SK-N-SH (cell line): ENCODE data around the gene LRCOL1. TPM values are rescaled to one million over a fixed set of nuclear protein-coding genes. Genes with fewer than 3 reads are reported as not detected.
A peak's percentile ranks its signal among the peaks of the same experiment; 100 is the strongest.

ENCODE experiments used
- CTCF ChIA-PET: fragments of 300-600, 350-600 bp; formaldehyde crosslinking; extraction: SDS; loops from one replicate; lab custom pipeline; 2021; lab: Yijun Ruan, JAX
- POLR2A ChIA-PET: fragments of 350-600 bp; sonication (Branson Sonifier 250); formaldehyde crosslinking; extraction: SDS; loops from one replicate; lab custom pipeline; 2020; ENCODE audit warnings: antibody characterized with exemption, inconsistent platforms; lab: Yijun Ruan, JAX
- DNase-seq: peaks from one replicate; pipeline ENCODE4 v3.0.0; 2012
- H2AFZ ChIP-seq: fragments of 200-600 bp; sonication (generic); 2 replicates; pipeline ENCODE4 v1.8.1; 2016; ENCODE audit warnings: antibody characterized with exemption, mild to moderate bottlenecking, low read depth
- H3F3A ChIP-seq: fragments of 200-600 bp; sonication (generic); replicated peaks from 2 replicates; pipeline ENCODE3; 2016; ENCODE audit warnings: antibody characterized with exemption, mild to moderate bottlenecking; ENCODE audit not compliant: insufficient read depth
- H3K27ac ChIP-seq, 2 experiments: fragments of 200-500 bp in 1 of 2; fragments of 200-600 bp in 1 of 2; sonication (Bioruptor generic) in 1 of 2; sonication (generic), shearing (Covaris generic) in 1 of 2; 2 replicates each; pipeline versions ENCODE4 v1.5.1 to v1.6.1; 2014 to 2016; ENCODE audit warnings: low read depth in 2 of 2, inconsistent platforms in 1 of 2, low read length in 1 of 2, mild to moderate bottlenecking in 1 of 2, mixed read lengths in 1 of 2
- H3K27me3 ChIP-seq: fragments of 200-600 bp; sonication (generic), shearing (Covaris generic); 2 replicates; pipeline ENCODE4 v1.6.1; 2016; ENCODE audit warnings: mixed run types; ENCODE audit not compliant: insufficient read depth
- H3K36me3 ChIP-seq, 2 experiments: fragments of 200-500 bp in 1 of 2; fragments of 200-600 bp in 1 of 2; sonication (Bioruptor generic) in 1 of 2; sonication (generic) in 1 of 2; replicated peaks in 1 of 2; 2 replicates each; pipeline versions ENCODE3 to v1.5.1; 2014 to 2016; ENCODE audit warnings: low read length in 1 of 2, mild to moderate bottlenecking in 1 of 2; ENCODE audit not compliant: insufficient read depth in 2 of 2, control insufficient read depth in 1 of 2
- H3K4me1 ChIP-seq, 2 experiments: fragments of 200-500 bp in 1 of 2; fragments of 200-600 bp in 1 of 2; sonication (Bioruptor generic) in 1 of 2; sonication (generic), shearing (Covaris generic) in 1 of 2; 2 replicates each; pipeline versions ENCODE4 v1.5.1 to v1.6.1; 2014 to 2016; ENCODE audit warnings: low read depth in 1 of 2, low read length in 1 of 2, mixed run types in 1 of 2; ENCODE audit not compliant: insufficient read depth in 2 of 2, control insufficient read depth in 1 of 2
- H3K4me2 ChIP-seq: fragments of 200-600 bp; sonication (generic), shearing (Covaris generic); 2 replicates; pipeline ENCODE4 v1.6.1; 2017; ENCODE audit warnings: mixed run types
- H3K4me3 ChIP-seq, 2 experiments: fragments of 200-500 bp in 1 of 2; fragments of 200-600 bp in 1 of 2; sonication (Bioruptor generic) in 1 of 2; sonication (generic), shearing (Covaris generic) in 1 of 2; 2 replicates each; pipeline versions ENCODE4 v1.5.1 to v1.8.1; 2014 to 2016; ENCODE audit warnings: low read depth in 2 of 2, inconsistent platforms in 1 of 2, low read length in 1 of 2, mild to moderate bottlenecking in 1 of 2, mixed read lengths in 1 of 2, moderate library complexity in 1 of 2
- H3K79me2 ChIP-seq: fragments of 200-600 bp; sonication (generic); 2 replicates; pipeline ENCODE4 v1.8.1; 2017; ENCODE audit warnings: mild to moderate bottlenecking; ENCODE audit not compliant: insufficient read depth
- H3K9ac ChIP-seq: fragments of 200-600 bp; sonication (generic); 2 replicates; pipeline ENCODE4 v1.6.1; 2017; ENCODE audit warnings: mixed run types
- H3K9me2 ChIP-seq: fragments of 200-600 bp; sonication (generic); 2 replicates; pipeline ENCODE4 v1.6.1; 2017; ENCODE audit warnings: mixed run types
- H3K9me3 ChIP-seq: fragments of 200-600 bp; sonication (generic); 2 replicates; pipeline ENCODE4 v1.6.1; 2017; ENCODE audit warnings: mixed run types, mild to moderate bottlenecking, moderate library complexity
- H4K20me1 ChIP-seq: fragments of 200-600 bp; sonication (generic); 2 replicates; pipeline ENCODE4 v1.6.1; 2017; ENCODE audit warnings: mild to moderate bottlenecking, mixed run types; ENCODE audit not compliant: insufficient read depth
- CHD2 ChIP-seq: fragments of 150-350 bp; IDR thresholded peaks from 2 replicates; pipeline ENCODE4 v1.6.1; 2018; ENCODE audit warnings: low read length; ENCODE audit not compliant: partially characterized antibody
- CTCF ChIP-seq: fragments of 200-600 bp; sonication (generic); IDR thresholded peaks from 2 replicates; pipeline ENCODE4 v1.6.1; 2017; ENCODE audit warnings: antibody characterized with exemption, mild to moderate bottlenecking, moderate library complexity
- ELF1 ChIP-seq: IDR thresholded peaks from 2 replicates; pipeline ENCODE4 v1.4.0; 2012
- EZH2phosphoT487 ChIP-seq: fragments of 200-600 bp; sonication (generic); IDR thresholded peaks from 2 replicates; pipeline ENCODE4 v1.6.1; 2017; ENCODE audit warnings: low read depth, mixed run types, mild to moderate bottlenecking, antibody characterized with exemption, moderate library complexity, borderline replicate concordance
- FOXJ3 ChIP-seq: sonication (generic); formaldehyde crosslinking; IDR thresholded peaks from 2 replicates; pipeline ENCODE4 v1.5.1; 2020; ENCODE audit warnings: mild to moderate bottlenecking, missing genetic modification reagents
- GATA2 ChIP-seq: sonication (generic); formaldehyde crosslinking; IDR thresholded peaks from 2 replicates; pipeline ENCODE4 v1.5.0; 2020; ENCODE audit warnings: mild to moderate bottlenecking, missing genetic modification reagents
- JUND ChIP-seq: IDR thresholded peaks from 2 replicates; pipeline ENCODE4 v1.4.0; 2012
- MAX ChIP-seq: IDR thresholded peaks from 2 replicates; pipeline ENCODE4 v1.4.0; 2012; ENCODE audit warnings: low read depth
- NRF1 ChIP-seq: IDR thresholded peaks from 2 replicates; pipeline ENCODE4 v1.6.1; 2012; ENCODE audit warnings: low read depth, mild to moderate bottlenecking, low read length
- RFX5 ChIP-seq: IDR thresholded peaks from 2 replicates; pipeline ENCODE4 v1.6.1; 2012; ENCODE audit warnings: mild to moderate bottlenecking, improper control_type of control experiment, low read length
- SIN3A ChIP-seq: IDR thresholded peaks from 2 replicates; pipeline ENCODE4 v1.6.1; 2012; ENCODE audit warnings: low read depth, mild to moderate bottlenecking, low read length, moderate library complexity, borderline replicate concordance
- USF2 ChIP-seq: fragments of 150-350 bp; IDR thresholded peaks from 2 replicates; pipeline ENCODE4 v1.6.1; 2017; ENCODE audit warnings: antibody characterized with exemption, low read length, low read depth, borderline replicate concordance
- YY1 ChIP-seq: IDR thresholded peaks from 2 replicates; pipeline ENCODE4 v1.4.0; 2012; ENCODE audit warnings: low read depth, mild to moderate bottlenecking
- ZBTB33 ChIP-seq: IDR thresholded peaks from 2 replicates; pipeline ENCODE4 v1.4.0; 2012; ENCODE audit warnings: low read depth, borderline replicate concordance
- WGBS: methylation state at CpG from one replicate; pipeline ENCODE4 v1.1.6; 2017; ENCODE audit warnings: low lambda C conversion rate; 5-methylcytosine and 5-hydroxymethylcytosine counted together
- polyA plus RNA-seq, 3 experiments: library from polyadenylated mRNA; depleted of rRNA; stranded (reverse); fragments of >200 nt; gene quantifications; 2 replicates each; pipeline ENCODE4 v1.2.3, GENCODE V29; 2012

LRCOL1 gene
- polyA plus RNA-seq, 1 of the 3 experiments (the other 2 are of a cell fraction) = 1.1 TPM

GRCh38 chr12:132558861-132559623, 51.3 kb downstream of the LRCOL1 start:
- WGBS = 70% methylated on average over 36 of the region's 45 CpGs

More at GRCh38 chr12:132558861-132559623, 51.3 kb downstream of the LRCOL1 start:
- Histone ChIP-seq H3K27ac (no peak overlapping the region), H3K79me2 (peaks cover 3% of the 10 kb centered on the region; the same call in 1 of the 2 replicates), H3K9ac (no peak overlapping the region), H3K4me2 (peak overlapping the region; percentile 84), H3K4me3 (peak overlapping the region; percentile 67 to 80), H3K9me2 (no peaks in the 10 kb centered on the region), H3K9me3 (no peaks in the 10 kb centered on the region), H3K27me3 (no peaks in the 10 kb centered on the region), H4K20me1 (peaks cover 24% of the 10 kb centered on the region), H2AFZ (no peak overlapping the region), H3F3A (no peaks in the 10 kb centered on the region), H3K36me3 (no peaks in the 10 kb centered on the region), H3K4me1 (peaks cover 0 to 11% of the 10 kb centered on the region in 2 experiments; a peak in 1 of 4 replicates)
- POLR2A ChIA-PET = interaction anchor here (0.6 kb wide), 1 partner anchor 143 kb away, joined by 3 read pairs; no protein-coding TSS in a partner anchor
- DNase-seq = no peak
- CTCF ChIA-PET = interaction anchor here (0.8 to 5.9 kb wide), 5 partner anchors 10 to 374 kb away, joined by 3 to 80 read pairs (median 4); no protein-coding TSS in a partner anchor
- no peak for TF ChIP-seq FOXJ3 (CRISPR knock-in tag)
- TF ChIP-seq JUND = no peak
- TF ChIP-seq EZH2phosphoT487 = no peak
- no peak for TF ChIP-seq YY1
- TF ChIP-seq GATA2 = no peak
- no peak for TF ChIP-seq RFX5
- no peak for TF ChIP-seq ELF1
- TF ChIP-seq CTCF = no peak
- no peak for TF ChIP-seq NRF1
- TF ChIP-seq ZBTB33 = no peak
- no peak for TF ChIP-seq USF2
- TF ChIP-seq MAX = no peak
- TF ChIP-seq SIN3A = no peak
- no peak for TF ChIP-seq CHD2
